Heart left ventricle (tissue), 16 donors: ENCODE data around the gene MRGPRX2. TPM values are rescaled to one million over a fixed set of nuclear protein-coding genes. Genes with fewer than 3 reads are reported as not detected.

Source experiments
- ATAC-seq, 4 donors: fragments of 200-7000 bp; cut with Tn5 transposase; one replicate each; pipeline ENCODE4 v1.9.1; 2020 to 2022; ENCODE audit warnings: moderate library complexity in 4 of 4, mild to moderate bottlenecking in 3 of 4, moderate number of reproducible peaks in 1 of 4
- DNase-seq, 5 donors: peaks; one replicate each; pipeline ENCODE4 v3.0.0-alpha.2; 2020
- H3K27ac ChIP-seq, 12 donors: fragments of 200-600 bp; sonication (generic) in 4 of 12; one replicate each; pipeline versions ENCODE4 v1.5.0 to v1.8.0; 2016 to 2022; ENCODE audit warnings: mild to moderate bottlenecking in 2 of 12
- H3K27me3 ChIP-seq, 9 donors: fragments of 200-600 bp; sonication (generic) in 2 of 9; one replicate each; pipeline versions ENCODE4 v1.5.1 to v1.8.0; 2016 to 2022; ENCODE audit warnings: mild to moderate bottlenecking in 3 of 9
- H3K36me3 ChIP-seq, 9 donors: fragments of 200-600 bp; sonication (generic) in 2 of 9; one replicate each; pipeline versions ENCODE4 v1.5.0 to v1.8.0; 2018 to 2022; ENCODE audit warnings: mild to moderate bottlenecking in 2 of 9
- H3K4me1 ChIP-seq, 12 donors: fragments of 200-600 bp; sonication (generic) in 4 of 12; one replicate each; pipeline versions ENCODE4 v1.5.0 to v1.8.0; 2016 to 2022; ENCODE audit warnings: mild to moderate bottlenecking in 3 of 12
- H3K4me3 ChIP-seq, 12 donors: fragments of 200-600 bp; sonication (generic) in 4 of 12; one replicate each; pipeline versions ENCODE4 v1.5.0 to v1.8.0; 2017 to 2022; ENCODE audit warnings: mild to moderate bottlenecking in 9 of 12, moderate library complexity in 4 of 12
- H3K9me3 ChIP-seq, 12 donors: fragments of 200-600 bp; sonication (generic) in 4 of 12; one replicate each; pipeline versions ENCODE4 v1.5.0 to v1.8.0; 2016 to 2022; ENCODE audit warnings: mild to moderate bottlenecking in 1 of 12
- CTCF ChIP-seq, 12 donors: fragments of 200-600 bp; sonication (generic) in 4 of 12; IDR thresholded peaks; one replicate each; pipeline versions ENCODE4 v1.5.0 to v1.8.0; 2018 to 2022; ENCODE audit warnings: antibody characterized with exemption in 12 of 12, mild to moderate bottlenecking in 5 of 12
- POLR2A ChIP-seq, 2 donors: fragments of 450-650 bp; IDR thresholded peaks; one replicate each; pipeline ENCODE4 v1.6.1; 2017; ENCODE audit warnings: antibody characterized with exemption in 2 of 2, mild to moderate bottlenecking in 2 of 2, moderate library complexity in 2 of 2
- WGBS, 4 donors: extraction: QIAGEN DNeasy Blood & Tissue Kit in 2 of 4; methylation state at CpG; one replicate each; pipeline versions ENCODE4 v1.1.5 to v1.1.7; 2013 to 2018; 5-methylcytosine and 5-hydroxymethylcytosine counted together
- intact Hi-C, 10 donors: fragments of 100-400 bp; cut with DNase I; formaldehyde crosslinking; loops; one replicate each; pipeline versions ENCODE4 v1.11.1 to v1.14.2; 2022
- polyA plus RNA-seq, 2 donors: library from polyadenylated mRNA; stranded (reverse); fragments of 200-250 nt; gene quantifications; one replicate each; pipeline ENCODE4 v1.2.3, GENCODE V29; 2013
- total RNA-seq, 9 donors: library from RNA; depleted of rRNA in 2 of 9; stranded (reverse); fragments of >200 nt in 2 of 9; fragmentation: NEBNext Ultra II Directional in 3 of 9; extraction: Animal tissue kit (Norgen Biotek cat#: 25700) in 3 of 9; gene quantifications; one replicate each; pipeline versions ENCODE4 v1.1.0 to v1.2.4, GENCODE V29; 2016 to 2023
- donor health status: ischemic (EF 13 %, LVEDD 7.1; RV severe dilation, severe dysfunction).
- donor health status: healthy with polysubstance abuse.
- donor health status: DM: no; HTN: yes; CAD: no.
- donor health status: DM: no; HTN: no; CAD: no.
- donor health status: ischemic (EF 25% LVEDD 6.9; RV normal size, moderate dysfunction).
- donor health status: ischemic (EF 25% LVEDD 5.7; RV mildly dilated, moderate dysfunction).
- donor health status: healthy.
- donor health status: DM: yes; HTN: yes; CAD: no.
- donor health status: ischemic (EF 35%, LVEDD 5.7; RV mildly dilated, moderate dysfunction).
- donor health status: nonischemic (EF 11% LVEDD 7.7; RV severe dilation, severe dysfunction).
- donor health status: DM: yes; HTN: yes; CAD: no.
- donor health status: PGD.
- donor health status: ischemic (EF 29% LVEDD 5.4; RV normal size, mild dysfunction).
- donor health status: nonischemic (EF 23%, LVEDD 6.1; RV moderate dilation, normal function).

MRGPRX2 gene
- total and polyA plus RNA-seq, 11 donors: 0.13 TPM; not detected in 10

GRCh38 chr11:19094859-19095258, 34.3 kb upstream of the MRGPRX2 start:
- no peak for TF ChIP-seq POLR2A (IDR thresholded peaks at IDR 0.05)
- no peak for TF ChIP-seq CTCF (IDR thresholded peaks at IDR 0.05)
- intact Hi-C loops: no loop called here
- Histone ChIP-seq H3K27me3 (peaks cover 0 to 11% (median 0%) of the 10 kb centered on the region in 9 donors), H3K27ac (no peak overlapping the region), H3K9me3 (no peaks in the 10 kb centered on the region), H3K4me3 (no peak overlapping the region), H3K36me3 (no peaks in the 10 kb centered on the region), H3K4me1 (no peaks in the 10 kb centered on the region)
- ATAC-seq: no peak
- no peak for DNase-seq
- 47 to 85% (median 66%) methylated on average over 2 of the region's 2 CpGs for WGBS, 4 donors

GRCh38 chr11:19093976-19094375, 33.5 kb upstream of the MRGPRX2 start:
- Histone ChIP-seq H3K4me3 (no peak overlapping the region), H3K4me1 (no peaks in the 10 kb centered on the region), H3K27me3 (peaks cover 0 to 11% (median 0%) of the 10 kb centered on the region in 9 donors), H3K27ac (no peak overlapping the region), H3K36me3 (no peaks in the 10 kb centered on the region), H3K9me3 (no peaks in the 10 kb centered on the region)
- WGBS, 4 donors: 54 to 74% (median 68%) methylated on average over 4 of the region's 4 CpGs
- TF ChIP-seq CTCF (IDR thresholded peaks at IDR 0.05): no peak
- TF ChIP-seq POLR2A (IDR thresholded peaks at IDR 0.05): no peak
- ATAC-seq (no peak), DNase-seq (no peak)
- intact Hi-C loops: no loop called here

GRCh38 chr11:19092850-19093249, 32.3 kb upstream of the MRGPRX2 start:
- ATAC-seq (no peak), DNase-seq (no peak)
- WGBS, 4 donors: 91 to 100% (median 98%) methylated on average over 2 of the region's 2 CpGs
- intact Hi-C loops: no loop called here
- no peaks in the 10 kb centered on the region for H3K9me3 ChIP-seq
- no peak overlapping the region for H3K27ac ChIP-seq
- peaks cover 0 to 3% (median 0%) of the 10 kb centered on the region in 12 donors for H3K4me1 ChIP-seq
- no peak overlapping the region for H3K4me3 ChIP-seq
- TF ChIP-seq CTCF (IDR thresholded peaks at IDR 0.05): no peak
- TF ChIP-seq POLR2A (IDR thresholded peaks at IDR 0.05): no peak
- H3K36me3 ChIP-seq: no peaks in the 10 kb centered on the region
- peaks cover 0 to 11% (median 0%) of the 10 kb centered on the region in 9 donors for H3K27me3 ChIP-seq

GRCh38 chr11:19092342-19092741, 31.8 kb upstream of the MRGPRX2 start:
- Histone ChIP-seq H3K36me3 (no peaks in the 10 kb centered on the region), H3K27ac (no peak overlapping the region), H3K4me3 (no peak overlapping the region), H3K9me3 (no peaks in the 10 kb centered on the region), H3K4me1 (peaks cover 0 to 4% (median 0%) of the 10 kb centered on the region in 12 donors), H3K27me3 (peaks cover 0 to 11% (median 0%) of the 10 kb centered on the region in 9 donors)
- WGBS, 4 donors: 73 to 86% (median 84%) methylated on average over 3 of the region's 3 CpGs
- DNase-seq (no peak), ATAC-seq (no peak)
- intact Hi-C loops: no loop called here
- no peak for TF ChIP-seq POLR2A (IDR thresholded peaks at IDR 0.05)
- TF ChIP-seq CTCF (IDR thresholded peaks at IDR 0.05): no peak
